LNCAP (cell line): Measurements from ENCODE around the gene ELOVL6.

Experiments
- TF ChIP-seq, protein P1 (sequence below): fragments of 450-650 bp; IDR thresholded peaks from 2 replicates; pipeline ENCODE4 v1.5.1; 2017; ENCODE audit warnings: mild to moderate bottlenecking

The ELOVL6 gene, protein sequence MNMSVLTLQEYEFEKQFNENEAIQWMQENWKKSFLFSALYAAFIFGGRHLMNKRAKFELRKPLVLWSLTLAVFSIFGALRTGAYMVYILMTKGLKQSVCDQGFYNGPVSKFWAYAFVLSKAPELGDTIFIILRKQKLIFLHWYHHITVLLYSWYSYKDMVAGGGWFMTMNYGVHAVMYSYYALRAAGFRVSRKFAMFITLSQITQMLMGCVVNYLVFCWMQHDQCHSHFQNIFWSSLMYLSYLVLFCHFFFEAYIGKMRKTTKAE

DNA sequence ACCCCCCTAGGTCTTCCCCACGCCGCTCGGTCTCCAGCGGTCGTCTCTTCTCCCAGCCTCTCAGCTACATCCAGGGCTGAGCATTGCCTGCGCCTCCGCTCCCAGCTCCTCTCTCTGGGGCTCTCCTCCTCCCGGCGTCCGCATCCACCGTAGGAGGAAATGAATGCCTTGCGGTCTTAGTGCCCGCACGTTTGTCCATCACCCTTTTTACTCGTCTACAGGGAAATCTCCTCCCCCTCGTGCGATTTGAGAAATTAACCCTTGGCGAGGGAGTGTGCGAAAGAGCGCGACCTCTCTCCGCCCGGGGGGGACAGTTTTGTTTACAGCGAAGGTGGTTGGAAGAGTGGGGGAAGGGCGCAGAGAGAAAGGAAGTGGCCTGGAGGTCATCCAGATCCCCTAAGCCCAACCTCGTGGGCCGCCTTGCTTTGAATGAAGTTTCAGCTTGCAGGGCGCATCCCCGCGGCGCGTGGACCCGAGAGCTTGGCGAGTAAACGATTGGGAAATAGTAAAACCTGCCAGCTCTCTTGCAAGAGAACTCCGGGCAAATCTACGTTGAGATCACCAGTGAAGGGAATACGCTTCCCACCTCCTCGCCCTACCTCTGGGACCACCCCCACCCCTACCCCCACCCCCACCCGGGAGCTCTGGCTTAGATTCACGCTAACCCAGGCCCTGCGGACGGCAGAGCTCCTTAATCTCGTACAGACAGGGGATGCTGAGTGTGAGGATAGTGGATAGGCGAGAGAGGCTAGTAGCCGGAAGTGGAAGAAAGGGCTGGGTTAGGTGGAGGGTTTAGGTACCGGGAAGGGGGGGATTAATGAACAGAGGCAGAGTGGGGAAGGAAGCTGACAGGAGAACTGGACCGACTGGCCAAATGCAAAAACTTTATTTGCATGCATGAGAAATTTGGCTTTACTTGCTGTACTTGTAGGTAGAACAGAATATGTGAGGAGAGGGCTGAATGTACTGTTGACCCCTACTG is at the start of gene ELOVL6:
ELOVL6 (minus strand) TSS at position 181 of the 982 bp plus-strand sequence. CDS start 280 bp downstream, outside the sequence.
- TF ChIP-seq, protein P1, sequence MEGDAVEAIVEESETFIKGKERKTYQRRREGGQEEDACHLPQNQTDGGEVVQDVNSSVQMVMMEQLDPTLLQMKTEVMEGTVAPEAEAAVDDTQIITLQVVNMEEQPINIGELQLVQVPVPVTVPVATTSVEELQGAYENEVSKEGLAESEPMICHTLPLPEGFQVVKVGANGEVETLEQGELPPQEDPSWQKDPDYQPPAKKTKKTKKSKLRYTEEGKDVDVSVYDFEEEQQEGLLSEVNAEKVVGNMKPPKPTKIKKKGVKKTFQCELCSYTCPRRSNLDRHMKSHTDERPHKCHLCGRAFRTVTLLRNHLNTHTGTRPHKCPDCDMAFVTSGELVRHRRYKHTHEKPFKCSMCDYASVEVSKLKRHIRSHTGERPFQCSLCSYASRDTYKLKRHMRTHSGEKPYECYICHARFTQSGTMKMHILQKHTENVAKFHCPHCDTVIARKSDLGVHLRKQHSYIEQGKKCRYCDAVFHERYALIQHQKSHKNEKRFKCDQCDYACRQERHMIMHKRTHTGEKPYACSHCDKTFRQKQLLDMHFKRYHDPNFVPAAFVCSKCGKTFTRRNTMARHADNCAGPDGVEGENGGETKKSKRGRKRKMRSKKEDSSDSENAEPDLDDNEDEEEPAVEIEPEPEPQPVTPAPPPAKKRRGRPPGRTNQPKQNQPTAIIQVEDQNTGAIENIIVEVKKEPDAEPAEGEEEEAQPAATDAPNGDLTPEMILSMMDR: no peak

DNA sequence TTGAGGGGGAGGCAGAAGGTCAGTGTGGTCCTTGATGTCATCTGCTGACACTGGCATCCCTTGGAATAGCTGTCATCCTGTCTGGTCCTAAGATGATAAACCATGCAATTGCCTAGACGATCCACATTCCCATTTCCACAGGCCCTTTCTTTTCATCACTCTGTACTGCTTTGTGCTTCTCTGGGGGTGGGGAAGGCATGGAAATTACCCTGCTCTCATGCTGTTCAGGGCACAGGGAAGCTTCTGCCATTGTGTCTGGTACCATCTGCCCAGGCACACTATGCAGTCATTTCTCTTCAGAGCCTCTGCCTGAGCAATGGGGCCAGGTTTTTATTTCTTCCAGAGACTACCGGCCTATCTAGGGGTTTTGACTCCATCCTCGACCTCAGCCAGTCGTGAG is 49.7 kb upstream of the ELOVL6 start:
- TF ChIP-seq, protein P1: no peak

DNA sequence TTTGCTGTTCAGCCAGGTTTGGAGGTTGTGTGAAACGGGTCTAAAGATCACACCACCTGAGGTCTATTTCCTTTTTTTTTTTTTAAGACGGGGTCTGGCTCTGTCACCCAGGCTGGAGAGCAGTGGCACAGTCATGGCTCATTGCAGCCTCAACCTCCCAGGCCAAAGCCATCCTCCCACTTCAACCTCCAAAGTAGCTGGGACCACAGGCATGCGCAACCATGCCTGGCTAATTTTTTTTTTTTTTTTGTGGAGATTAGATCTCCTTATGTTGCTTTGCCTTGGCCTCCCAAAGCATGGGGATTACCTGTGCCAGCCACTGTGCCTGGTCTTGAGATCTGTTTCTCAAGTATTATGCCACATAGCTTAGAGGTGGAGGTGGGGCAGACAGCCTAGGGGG is 49.2 kb upstream of the ELOVL6 start:
- TF ChIP-seq, protein P1: no peak

DNA sequence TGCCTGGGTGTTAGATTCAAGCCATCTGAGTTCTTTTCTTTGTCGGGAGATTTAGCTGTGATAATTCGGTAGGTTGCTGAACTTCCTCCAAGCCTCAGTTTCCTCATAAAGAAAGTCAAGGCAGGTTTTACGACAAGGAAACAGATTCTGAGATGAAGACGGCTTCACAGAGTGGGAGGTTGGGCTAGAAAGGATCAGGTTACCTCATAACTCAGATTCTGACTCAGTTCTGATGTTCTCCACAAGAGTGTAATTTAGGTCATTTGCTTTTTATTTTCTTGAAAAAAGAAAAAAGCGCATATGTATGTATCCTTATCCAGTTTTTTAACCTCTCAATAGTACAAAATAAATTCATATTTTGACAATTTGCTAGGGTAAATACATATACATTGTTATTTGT is 47.2 kb upstream of the ELOVL6 start:
- TF ChIP-seq, protein P1: no peak

DNA sequence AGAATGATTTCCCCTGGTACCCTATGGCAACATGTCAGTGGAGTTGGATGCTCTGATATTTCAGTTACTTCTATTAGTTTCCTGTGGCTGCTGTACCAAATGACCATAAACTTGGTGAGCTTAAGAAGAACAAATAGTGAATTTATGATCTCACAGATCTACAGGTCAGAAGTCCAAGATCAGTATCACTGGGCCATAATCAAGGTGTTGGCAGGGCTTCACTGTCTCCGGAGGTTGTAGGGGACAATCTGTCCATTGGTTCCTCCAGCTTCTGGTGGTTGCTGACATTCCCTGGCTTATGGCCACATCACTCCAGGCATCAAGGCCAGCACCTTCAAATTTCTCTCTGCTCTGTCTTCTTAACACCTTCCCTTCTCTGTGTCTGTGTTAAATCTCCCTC is 37.9 kb upstream of the ELOVL6 start:
- TF ChIP-seq, protein P1: no peak

DNA sequence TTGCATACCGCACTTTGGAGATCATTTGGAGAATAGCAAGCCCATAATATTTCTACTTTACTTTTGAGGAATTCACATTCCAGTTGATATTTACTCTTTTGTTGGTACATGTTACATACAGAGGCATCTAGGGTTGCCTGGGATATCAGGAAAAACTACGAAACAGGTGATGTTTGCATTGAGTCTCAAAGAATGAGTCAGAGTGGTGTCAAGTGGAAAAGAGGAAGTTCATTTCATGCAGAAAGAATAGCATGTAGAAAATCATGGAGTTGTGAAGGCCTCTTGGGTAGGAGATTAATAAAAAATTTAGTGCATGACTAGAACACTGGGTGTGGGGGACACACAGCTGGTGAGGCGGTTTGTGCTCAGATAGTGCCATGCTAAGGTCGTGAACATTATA is 33.5 kb upstream of the ELOVL6 start:
- TF ChIP-seq, protein P1: no peak

DNA sequence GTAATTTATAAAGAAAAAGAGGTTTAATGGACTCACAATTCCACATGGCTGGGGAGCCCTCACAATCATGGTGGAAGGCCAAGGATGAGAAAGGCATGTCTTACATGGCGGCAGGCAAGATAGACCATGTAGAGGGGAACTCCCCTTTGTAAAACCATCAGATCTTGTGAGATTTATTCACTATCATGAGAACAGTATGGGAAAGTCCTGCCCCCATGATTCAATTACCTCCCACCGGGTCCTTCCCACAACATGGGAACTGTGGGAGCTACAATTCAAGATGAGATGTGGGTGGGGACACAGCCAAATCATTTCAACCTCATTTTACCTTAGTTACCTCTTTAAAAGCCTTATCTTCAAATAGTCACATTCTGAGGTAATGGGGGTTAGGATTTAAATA is 30.9 kb upstream of the ELOVL6 start:
- TF ChIP-seq, protein P1: no peak
